ENCODE results near the gene GMPS.

GRCh38 chr3:155908086-155908485 is 37.6 kb downstream of the GMPS start:
- TF ChIP-seq, protein P1, sequence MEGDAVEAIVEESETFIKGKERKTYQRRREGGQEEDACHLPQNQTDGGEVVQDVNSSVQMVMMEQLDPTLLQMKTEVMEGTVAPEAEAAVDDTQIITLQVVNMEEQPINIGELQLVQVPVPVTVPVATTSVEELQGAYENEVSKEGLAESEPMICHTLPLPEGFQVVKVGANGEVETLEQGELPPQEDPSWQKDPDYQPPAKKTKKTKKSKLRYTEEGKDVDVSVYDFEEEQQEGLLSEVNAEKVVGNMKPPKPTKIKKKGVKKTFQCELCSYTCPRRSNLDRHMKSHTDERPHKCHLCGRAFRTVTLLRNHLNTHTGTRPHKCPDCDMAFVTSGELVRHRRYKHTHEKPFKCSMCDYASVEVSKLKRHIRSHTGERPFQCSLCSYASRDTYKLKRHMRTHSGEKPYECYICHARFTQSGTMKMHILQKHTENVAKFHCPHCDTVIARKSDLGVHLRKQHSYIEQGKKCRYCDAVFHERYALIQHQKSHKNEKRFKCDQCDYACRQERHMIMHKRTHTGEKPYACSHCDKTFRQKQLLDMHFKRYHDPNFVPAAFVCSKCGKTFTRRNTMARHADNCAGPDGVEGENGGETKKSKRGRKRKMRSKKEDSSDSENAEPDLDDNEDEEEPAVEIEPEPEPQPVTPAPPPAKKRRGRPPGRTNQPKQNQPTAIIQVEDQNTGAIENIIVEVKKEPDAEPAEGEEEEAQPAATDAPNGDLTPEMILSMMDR (IDR thresholded peaks at IDR 0.05), result no peak
- no peak for TF ChIP-seq POLR2A (IDR thresholded peaks at IDR 0.05)
